GM19351 (cell line): ENCODE results near the gene TELO2.

Experiments
- ATAC-seq: cut with Tn5 transposase; IDR thresholded peaks from one replicate; pipeline ENCODE4 v1.9.1; 2021; ENCODE audit warnings: mild to moderate bottlenecking, moderate library complexity; ENCODE audit not compliant: unreplicated experiment

TELO2 gene

DNA sequence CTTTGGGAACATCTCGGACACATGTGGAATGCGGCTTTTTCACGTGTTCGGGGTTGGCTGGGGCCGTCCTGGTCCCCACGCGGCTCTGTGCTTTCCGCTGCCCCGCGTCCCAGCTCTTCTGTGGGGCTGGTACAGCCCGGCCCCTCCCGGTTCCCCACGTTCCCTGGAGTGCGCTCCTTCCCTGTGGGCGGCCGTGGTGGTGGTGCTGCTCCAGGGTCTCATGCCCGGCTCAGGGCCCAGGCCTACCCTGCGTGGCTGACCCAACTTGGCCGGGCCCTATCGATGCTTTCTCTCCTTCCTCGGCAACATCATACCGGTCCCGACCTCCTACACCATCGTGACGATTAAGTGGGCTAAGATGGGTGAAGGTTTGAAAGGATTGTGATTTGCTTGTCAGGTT lies 3.3 kb downstream of the TELO2 start:
- no peak for ATAC-seq

GRCh38 chr16:1497014-1497598 lies 3.9 kb downstream of the TELO2 start:
- no peak for ATAC-seq

DNA sequence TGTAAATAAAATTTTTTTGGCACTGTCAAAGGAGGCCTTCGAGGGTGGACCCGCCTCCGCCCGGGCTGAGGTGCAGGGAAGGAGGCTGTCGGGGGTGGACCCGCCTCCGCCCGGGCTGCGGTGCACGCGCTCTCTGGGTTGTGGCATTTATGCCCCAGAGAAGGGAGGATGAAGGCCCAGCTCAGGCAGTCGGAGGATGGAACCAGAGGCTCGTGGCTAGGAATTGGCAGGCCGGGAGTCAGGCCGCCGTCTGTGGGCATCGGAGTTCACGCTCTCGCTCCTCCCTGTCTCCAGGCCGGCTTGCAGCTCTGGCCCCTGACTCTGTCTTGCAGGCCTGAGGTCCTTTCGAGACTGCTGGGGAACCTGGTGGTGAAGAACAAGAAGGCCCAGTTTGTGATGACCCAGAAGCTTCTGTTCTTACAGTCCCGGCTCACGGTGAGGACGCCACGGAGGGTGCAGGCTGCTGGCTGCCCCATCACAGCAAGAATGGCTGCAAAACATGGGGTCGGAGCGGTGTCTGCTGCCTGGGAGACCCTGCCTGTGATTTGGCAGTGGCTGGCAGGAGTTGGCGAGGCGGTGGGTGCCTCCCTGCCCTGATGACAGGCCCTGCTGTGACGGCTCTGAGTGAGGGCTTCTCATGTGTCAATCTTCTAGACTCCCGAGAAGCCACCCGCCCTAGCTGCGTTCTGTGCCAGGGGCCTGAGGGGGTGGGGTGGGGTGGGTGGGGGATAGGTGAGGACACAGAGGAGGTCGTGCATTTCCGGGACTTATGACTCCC lies 5.9 kb downstream of the TELO2 start:
- no peak for ATAC-seq

- ATAC-seq, result no peak
These were observed 6.8 kb downstream of the TELO2 start for GRCh38 chr16:1499756-1500464.

DNA sequence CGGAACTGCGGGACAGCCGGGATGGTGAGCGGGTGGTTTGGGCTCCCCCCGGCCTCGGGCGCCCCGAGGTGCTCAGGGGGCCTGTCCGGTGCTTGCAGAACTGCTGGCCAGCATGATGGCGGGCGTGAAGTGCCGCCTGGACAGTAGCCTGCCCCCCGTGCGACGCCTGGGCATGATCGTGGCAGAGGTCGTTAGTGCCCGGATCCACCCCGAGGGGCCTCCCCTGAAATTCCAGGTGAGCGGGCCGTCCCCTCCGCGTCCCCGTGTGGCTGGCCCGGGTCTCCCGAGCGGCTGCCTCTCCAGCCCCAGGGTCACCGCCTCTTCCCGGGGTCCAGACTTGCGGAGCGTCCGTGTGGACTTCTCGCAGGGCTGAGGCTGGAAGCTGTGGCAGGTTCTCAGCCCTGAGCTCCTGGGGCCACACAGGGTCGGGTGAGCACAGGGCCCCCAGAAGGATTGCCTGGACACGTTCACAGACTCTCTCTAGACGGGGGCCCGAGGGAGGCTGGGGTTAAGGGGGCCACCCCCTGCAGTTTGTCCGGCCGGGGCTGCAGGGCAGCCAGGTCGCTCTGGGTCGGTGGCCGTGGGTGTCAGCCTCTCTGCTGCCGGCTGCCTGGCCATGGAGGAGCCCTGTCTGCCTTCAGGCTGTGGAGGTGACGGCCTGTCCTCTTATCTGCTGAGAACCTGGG lies 7.4 kb downstream of the TELO2 start:
- ATAC-seq, result no peak

DNA sequence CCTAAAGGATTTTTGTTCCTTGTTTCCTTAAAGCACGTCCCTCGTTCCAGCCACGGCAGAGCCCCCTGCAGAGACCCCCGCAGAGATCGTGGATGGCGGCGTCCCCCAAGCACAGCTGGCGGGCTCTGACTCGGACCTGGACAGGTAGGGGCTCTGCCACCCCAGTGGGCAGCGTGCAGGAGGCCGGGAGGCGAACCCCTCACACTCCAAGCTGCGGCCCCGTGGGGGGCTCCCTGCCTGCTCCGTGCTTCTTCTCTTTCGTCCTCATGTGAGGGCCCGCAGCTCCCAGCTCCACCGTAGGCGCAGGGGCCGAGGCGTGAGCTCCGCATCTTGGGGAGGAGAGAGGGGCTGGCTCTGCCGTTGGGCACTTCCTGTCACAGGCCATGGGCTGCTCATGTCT lies 8.5 kb downstream of the TELO2 start:
- ATAC-seq, result no peak

- ATAC-seq, result no peak
These were observed 9.2 kb downstream of the TELO2 start for GRCh38 chr16:1502092-1503004.

- ATAC-seq, result no peak
These were observed 10.2 kb downstream of the TELO2 start for GRCh38 chr16:1503110-1503955.

GRCh38 chr16:1505073-1505844 lies 12.1 kb downstream of the TELO2 start:
- ATAC-seq, result no peak

- ATAC-seq, result no peak
These were observed 12.8 kb downstream of the TELO2 start for GRCh38 chr16:1505912-1506311.

GRCh38 chr16:1506494-1507213 lies 13.5 kb downstream of the TELO2 start:
- ATAC-seq, result no peak

GRCh38 chr16:1508494-1509187 lies 15.5 kb downstream of the TELO2 start:
- no peak for ATAC-seq

GRCh38 chr16:1509307-1510221 lies 16.4 kb downstream of the TELO2 start:
- no peak for ATAC-seq

DNA sequence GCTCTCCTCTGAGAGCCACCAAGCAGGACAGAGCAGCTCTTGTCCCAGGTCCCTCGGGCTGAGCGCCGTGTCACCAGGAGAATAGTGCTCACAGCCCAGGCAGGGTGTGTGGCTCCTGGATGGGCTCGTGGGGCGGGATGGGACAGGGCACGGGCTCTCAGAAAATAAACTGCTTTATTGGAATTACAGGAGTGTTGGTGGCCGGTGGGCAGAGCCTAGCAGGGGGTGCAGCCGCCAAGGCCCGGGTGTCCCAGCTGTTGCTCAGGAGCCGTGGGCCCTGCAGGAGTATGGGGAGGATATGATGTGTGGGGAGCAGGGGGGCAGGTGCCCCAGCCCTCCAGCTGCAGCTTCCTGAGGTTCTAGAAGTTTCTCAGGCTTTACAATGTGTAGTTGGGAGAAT lies 17.1 kb downstream of the TELO2 start:
- no peak for ATAC-seq

GRCh38 chr16:1510941-1511351 lies 17.8 kb downstream of the TELO2 start:
- ATAC-seq, result no peak
